Neuron (in vitro differentiated cells): ENCODE results near the gene DPYSL5.
"Not testable (repeated sequence)": the region's sequence is repeated elsewhere in the genome, so short reads cannot be mapped to it uniquely, and the experiment has no call there.

Experiments
- H2AFZ ChIP-seq: one replicate; pipeline ENCODE4 v1.6.1; 2013; ENCODE audit warnings: low read depth, mild to moderate bottlenecking, inconsistent platforms, low read length, moderate library complexity
- H3K27me3 ChIP-seq: one replicate; pipeline ENCODE4 v1.6.1; 2013; ENCODE audit warnings: low read length; ENCODE audit not compliant: insufficient read depth
- H3K36me3 ChIP-seq: one replicate; pipeline ENCODE4 v1.6.1; 2013; ENCODE audit warnings: low read length; ENCODE audit not compliant: insufficient read depth
- H3K4me1 ChIP-seq: one replicate; pipeline ENCODE4 v1.6.1; 2013; ENCODE audit warnings: low read length; ENCODE audit not compliant: insufficient read depth
- H3K4me3 ChIP-seq: 2 replicates; pipeline ENCODE4 v1.5.1; 2013; ENCODE audit warnings: mild to moderate bottlenecking, low read length, moderate library complexity
- H3K9me3 ChIP-seq: one replicate; pipeline ENCODE4 v1.6.1; 2013; ENCODE audit warnings: low read length

DPYSL5 gene

GRCh38 chr2:26873286-26873983 lies 25.5 kb downstream of the DPYSL5 start:
- Histone ChIP-seq H3K9me3 (no peaks in the 10 kb centered on the region), H3K27me3 (no peaks in the 10 kb centered on the region), H3K36me3 (peaks cover 47% of the 10 kb centered on the region)

DNA sequence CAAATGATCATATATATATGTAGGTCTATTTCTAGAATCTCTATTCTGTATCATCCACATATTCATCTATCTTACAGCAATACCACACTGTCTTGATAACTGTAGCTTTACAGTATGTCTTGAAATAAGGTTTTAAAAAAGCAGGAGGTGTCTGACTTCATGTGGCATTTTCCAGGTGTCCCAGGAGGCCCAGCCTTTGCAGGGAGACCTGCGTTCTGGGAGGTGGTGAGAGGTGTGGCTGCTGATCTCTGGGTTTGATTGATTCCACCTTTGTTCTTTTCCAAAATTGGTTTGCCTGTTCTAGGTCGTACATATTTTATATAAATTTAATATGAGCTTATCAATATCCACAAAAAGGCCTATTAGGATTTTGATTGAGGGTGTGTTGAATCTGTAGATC lies 26.6 kb downstream of the DPYSL5 start:
- H3K9me3 ChIP-seq, result no peaks in the 10 kb centered on the region
- H3K36me3 ChIP-seq, result peaks cover 49% of the 10 kb centered on the region
- no peak overlapping the region for H3K4me3 ChIP-seq
- H3K4me1 ChIP-seq, result no peaks in the 10 kb centered on the region
- H2AFZ ChIP-seq, result no peak overlapping the region
- no peaks in the 10 kb centered on the region for H3K27me3 ChIP-seq

More at GRCh38 chr2:26873286-26873983, 25.5 kb downstream of the DPYSL5 start:
- Histone ChIP-seq H3K4me3 (no peak overlapping the region), H3K4me1 (no peaks in the 10 kb centered on the region), H2AFZ (no peak overlapping the region)

DNA sequence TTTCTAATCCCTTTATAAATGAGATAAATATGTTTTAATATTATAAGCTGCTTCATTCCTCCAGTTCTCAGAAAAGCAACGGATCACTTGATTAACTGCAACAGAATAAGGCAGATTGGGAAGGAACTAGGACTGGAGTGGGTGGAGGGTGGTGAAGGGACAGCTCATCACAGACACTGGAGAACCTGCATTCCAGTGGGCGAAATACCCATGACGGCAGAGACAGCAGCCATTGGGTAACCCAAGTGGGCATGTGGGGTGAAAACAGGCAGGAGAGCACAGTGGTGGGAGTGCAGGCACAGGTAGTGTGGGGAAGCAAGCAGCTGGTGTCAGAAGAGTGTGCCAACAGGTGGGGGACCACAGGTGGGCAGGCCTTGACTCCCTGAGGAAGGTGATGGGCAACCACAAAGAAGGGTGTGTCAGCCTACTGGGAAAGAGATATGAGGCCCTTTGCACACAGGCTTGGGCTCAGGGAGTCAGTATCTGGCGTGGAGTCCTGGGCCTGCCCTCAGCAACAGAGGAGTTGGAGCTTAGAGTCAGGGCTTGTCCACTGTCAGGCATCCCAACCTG lies 27.2 kb downstream of the DPYSL5 start:
- Histone ChIP-seq H2AFZ (no peak overlapping the region), H3K9me3 (no peaks in the 10 kb centered on the region), H3K4me3 (no peak overlapping the region), H3K27me3 (no peaks in the 10 kb centered on the region), H3K4me1 (no peaks in the 10 kb centered on the region), H3K36me3 (peaks cover 51% of the 10 kb centered on the region)

GRCh38 chr2:26875808-26876207 lies 27.9 kb downstream of the DPYSL5 start:
- no peak overlapping the region for H3K4me3 ChIP-seq
- peaks cover 57% of the 10 kb centered on the region for H3K36me3 ChIP-seq
- H2AFZ ChIP-seq, result no peak overlapping the region
- H3K4me1 ChIP-seq, result no peaks in the 10 kb centered on the region
- H3K27me3 ChIP-seq, result no peaks in the 10 kb centered on the region
- H3K9me3 ChIP-seq, result no peaks in the 10 kb centered on the region

DNA sequence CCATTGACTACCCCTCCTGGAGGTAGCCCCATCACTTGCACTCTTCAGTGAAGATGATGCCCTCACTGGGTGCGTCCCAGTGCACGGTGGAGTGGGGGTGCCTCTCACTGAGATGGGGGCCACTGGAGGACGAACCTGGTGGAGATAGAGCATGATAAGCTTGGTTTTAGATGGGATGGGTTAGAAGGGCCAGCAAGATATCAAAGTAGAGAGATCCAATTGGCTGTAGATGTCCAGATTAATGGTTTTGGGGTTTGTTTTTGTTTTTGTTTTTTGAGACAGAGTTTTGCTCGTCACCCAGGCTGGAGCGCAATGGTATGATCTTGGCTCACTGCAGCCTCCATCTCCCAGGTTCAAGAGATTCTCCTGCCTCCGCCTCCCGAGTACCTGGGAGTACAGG lies 28.3 kb downstream of the DPYSL5 start:
- Histone ChIP-seq H3K4me1 (no peaks in the 10 kb centered on the region), H2AFZ (no peak overlapping the region), H3K9me3 (no peaks in the 10 kb centered on the region), H3K4me3 (no peak overlapping the region), H3K36me3 (peaks cover 62% of the 10 kb centered on the region), H3K27me3 (no peaks in the 10 kb centered on the region)

DNA sequence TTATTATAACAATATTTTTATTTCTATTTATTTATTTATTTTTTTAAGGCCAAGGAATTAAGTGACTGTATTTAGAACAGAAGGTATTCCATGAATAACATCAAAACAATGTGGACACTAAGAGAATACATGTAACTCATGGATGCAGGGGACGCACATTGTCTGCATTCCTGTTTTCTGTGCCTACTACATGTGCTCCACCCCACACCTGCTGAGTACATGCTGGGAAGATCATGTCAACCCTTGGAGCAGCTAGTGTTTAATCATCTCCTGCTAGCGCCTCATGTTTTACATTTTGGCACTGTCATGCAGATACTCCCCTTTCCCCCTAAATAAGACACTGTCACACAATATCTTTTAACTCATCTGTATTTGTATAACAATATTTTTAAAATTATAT lies 29.3 kb downstream of the DPYSL5 start:
- Histone ChIP-seq H3K27me3 (no peaks in the 10 kb centered on the region), H3K9me3 (no peaks in the 10 kb centered on the region), H3K4me3 (no peak overlapping the region), H3K4me1 (no peaks in the 10 kb centered on the region), H2AFZ (no peak overlapping the region), H3K36me3 (peaks cover 61% of the 10 kb centered on the region)

GRCh38 chr2:26880161-26880560 lies 32.2 kb downstream of the DPYSL5 start:
- H3K27me3 ChIP-seq, result no peaks in the 10 kb centered on the region
- peaks cover 59% of the 10 kb centered on the region for H3K36me3 ChIP-seq
- H3K4me1 ChIP-seq, result no peaks in the 10 kb centered on the region
- no peak overlapping the region for H3K4me3 ChIP-seq
- no peak overlapping the region for H2AFZ ChIP-seq
- H3K9me3 ChIP-seq, result no peaks in the 10 kb centered on the region

- Histone ChIP-seq H2AFZ (no peak overlapping the region), H3K9me3 (no peaks in the 10 kb centered on the region), H3K4me1 (no peaks in the 10 kb centered on the region), H3K27me3 (no peaks in the 10 kb centered on the region), H3K36me3 (peaks cover 59% of the 10 kb centered on the region), H3K4me3 (no peak overlapping the region)
These were observed 33.0 kb downstream of the DPYSL5 start for GRCh38 chr2:26880910-26881435.

DNA sequence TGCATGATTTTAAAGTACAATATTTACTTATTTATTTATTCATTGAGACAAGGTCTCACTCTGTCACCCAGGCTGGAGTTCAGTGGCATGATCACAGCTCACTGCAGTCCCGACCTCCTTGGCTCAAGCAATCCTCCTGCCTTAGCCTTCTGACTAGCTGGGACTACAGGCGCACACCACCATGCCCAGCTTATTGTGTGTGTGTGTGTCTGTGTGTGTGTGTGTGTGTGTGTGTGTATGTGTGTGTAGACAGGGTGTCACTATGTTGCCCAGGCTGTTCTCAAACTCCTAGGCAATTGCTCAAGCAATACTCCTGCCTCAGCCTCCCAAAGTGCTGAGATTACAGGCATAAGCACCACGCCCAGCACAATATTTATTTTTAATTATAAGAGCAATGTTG lies 34.3 kb downstream of the DPYSL5 start:
- H3K36me3 ChIP-seq, result peaks cover 59% of the 10 kb centered on the region
- not testable (repeated sequence) for H3K4me3 ChIP-seq, H3K27me3 ChIP-seq, H2AFZ ChIP-seq, H3K4me1 ChIP-seq, H3K9me3 ChIP-seq

GRCh38 chr2:26883956-26884355 lies 36.0 kb downstream of the DPYSL5 start:
- Histone ChIP-seq H3K27me3 (no peaks in the 10 kb centered on the region), H2AFZ (no peak overlapping the region), H3K9me3 (no peaks in the 10 kb centered on the region)

DNA sequence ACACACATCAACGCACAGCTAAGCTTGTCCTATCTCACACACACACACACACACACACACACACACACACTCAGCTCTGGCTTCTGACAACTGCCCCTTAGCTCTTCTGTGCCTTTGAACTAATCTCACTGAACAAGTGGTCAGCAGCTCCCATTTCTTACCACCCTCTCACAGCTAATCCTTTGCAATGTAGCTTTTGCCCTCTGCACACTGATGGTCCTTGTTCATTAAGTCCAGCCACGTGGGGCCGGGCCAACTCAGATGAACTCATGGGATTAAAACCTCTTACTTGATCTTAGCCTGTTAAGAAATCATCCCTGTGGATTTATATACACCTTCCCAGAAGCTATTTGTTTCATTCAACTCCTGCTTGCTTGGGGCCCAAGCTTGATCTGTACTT lies 36.6 kb downstream of the DPYSL5 start:
- Histone ChIP-seq H2AFZ (no peak overlapping the region), H3K4me3 (no peak overlapping the region), H3K27me3 (no peaks in the 10 kb centered on the region), H3K36me3 (peaks cover 56% of the 10 kb centered on the region), H3K4me1 (no peaks in the 10 kb centered on the region), H3K9me3 (no peaks in the 10 kb centered on the region)

More at GRCh38 chr2:26883956-26884355, 36.0 kb downstream of the DPYSL5 start:
- Histone ChIP-seq H3K4me3 (no peak overlapping the region), H3K36me3 (peaks cover 56% of the 10 kb centered on the region), H3K4me1 (no peaks in the 10 kb centered on the region)

- Histone ChIP-seq H3K4me3 (no peak overlapping the region), H3K36me3 (peaks cover 47% of the 10 kb centered on the region), H3K9me3 (no peaks in the 10 kb centered on the region), H3K27me3 (no peaks in the 10 kb centered on the region), H3K4me1 (no peaks in the 10 kb centered on the region), H2AFZ (no peak overlapping the region)
These were observed 37.9 kb downstream of the DPYSL5 start for GRCh38 chr2:26885651-26886329.

GRCh38 chr2:26886736-26887135 lies 38.8 kb downstream of the DPYSL5 start:
- no peak overlapping the region for H3K4me3 ChIP-seq
- no peaks in the 10 kb centered on the region for H3K4me1 ChIP-seq
- H2AFZ ChIP-seq, result no peak overlapping the region
- H3K36me3 ChIP-seq, result peaks cover 40% of the 10 kb centered on the region
- H3K9me3 ChIP-seq, result no peaks in the 10 kb centered on the region
- H3K27me3 ChIP-seq, result no peaks in the 10 kb centered on the region
